ENCODE measurements around the gene TEP1. TPM values are rescaled to one million over a fixed set of nuclear protein-coding genes. Genes with fewer than 3 reads are reported as not detected.

Gene TEP1
- total and polyA plus RNA-seq, 2 of the 13 experiments (the other 11 are each of a cell fraction or from before 2014, with no cell fraction given) = 11.0 to 12.8 TPM

DNA sequence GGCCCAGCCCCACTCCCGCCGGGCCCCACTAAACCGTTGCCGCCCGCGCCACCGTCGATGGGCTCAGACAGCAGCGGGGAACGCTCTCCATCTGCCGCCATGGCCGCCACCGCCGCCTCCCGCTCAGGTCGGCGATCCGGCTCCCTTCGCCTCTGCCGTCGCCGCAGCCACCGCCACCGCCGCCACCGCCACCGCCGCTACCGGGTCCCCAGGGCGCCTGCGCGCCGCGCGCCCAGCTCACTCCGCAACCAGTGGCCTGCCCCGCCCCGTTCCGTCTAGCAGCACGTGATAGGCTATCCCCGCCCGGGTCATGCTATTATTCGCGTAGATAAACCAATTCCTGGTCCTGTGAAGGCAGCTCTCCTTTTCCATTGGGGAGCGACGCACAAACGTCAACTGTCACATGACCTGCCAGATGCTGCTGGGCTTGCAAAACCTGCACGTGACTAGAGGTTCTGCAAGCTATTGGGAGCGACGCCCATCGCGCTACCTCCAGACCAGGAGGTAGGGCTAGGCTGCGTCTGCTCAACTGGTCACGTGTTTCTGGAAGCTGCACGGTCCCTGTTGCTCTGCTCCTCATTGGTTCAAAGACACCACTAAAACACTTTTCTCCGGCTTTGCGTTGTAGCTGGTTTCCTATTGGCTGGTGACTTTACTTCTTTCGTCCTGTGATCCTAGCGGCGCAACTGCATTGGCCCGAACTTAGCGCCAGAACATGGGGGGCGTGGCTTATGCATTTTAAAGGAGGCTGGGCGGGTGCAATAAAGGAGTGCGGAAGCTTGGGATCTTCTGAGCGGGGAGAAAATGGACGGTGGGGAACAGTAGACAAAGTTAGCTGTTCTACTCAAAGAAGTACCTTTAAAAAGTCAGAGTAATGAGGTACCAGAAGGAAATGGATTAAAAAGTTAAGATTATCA lies 48.2 kb upstream of the TEP1 start, which contains the start of gene PIP4P1 (continued):
- TF ChIP-seq, protein P1, sequence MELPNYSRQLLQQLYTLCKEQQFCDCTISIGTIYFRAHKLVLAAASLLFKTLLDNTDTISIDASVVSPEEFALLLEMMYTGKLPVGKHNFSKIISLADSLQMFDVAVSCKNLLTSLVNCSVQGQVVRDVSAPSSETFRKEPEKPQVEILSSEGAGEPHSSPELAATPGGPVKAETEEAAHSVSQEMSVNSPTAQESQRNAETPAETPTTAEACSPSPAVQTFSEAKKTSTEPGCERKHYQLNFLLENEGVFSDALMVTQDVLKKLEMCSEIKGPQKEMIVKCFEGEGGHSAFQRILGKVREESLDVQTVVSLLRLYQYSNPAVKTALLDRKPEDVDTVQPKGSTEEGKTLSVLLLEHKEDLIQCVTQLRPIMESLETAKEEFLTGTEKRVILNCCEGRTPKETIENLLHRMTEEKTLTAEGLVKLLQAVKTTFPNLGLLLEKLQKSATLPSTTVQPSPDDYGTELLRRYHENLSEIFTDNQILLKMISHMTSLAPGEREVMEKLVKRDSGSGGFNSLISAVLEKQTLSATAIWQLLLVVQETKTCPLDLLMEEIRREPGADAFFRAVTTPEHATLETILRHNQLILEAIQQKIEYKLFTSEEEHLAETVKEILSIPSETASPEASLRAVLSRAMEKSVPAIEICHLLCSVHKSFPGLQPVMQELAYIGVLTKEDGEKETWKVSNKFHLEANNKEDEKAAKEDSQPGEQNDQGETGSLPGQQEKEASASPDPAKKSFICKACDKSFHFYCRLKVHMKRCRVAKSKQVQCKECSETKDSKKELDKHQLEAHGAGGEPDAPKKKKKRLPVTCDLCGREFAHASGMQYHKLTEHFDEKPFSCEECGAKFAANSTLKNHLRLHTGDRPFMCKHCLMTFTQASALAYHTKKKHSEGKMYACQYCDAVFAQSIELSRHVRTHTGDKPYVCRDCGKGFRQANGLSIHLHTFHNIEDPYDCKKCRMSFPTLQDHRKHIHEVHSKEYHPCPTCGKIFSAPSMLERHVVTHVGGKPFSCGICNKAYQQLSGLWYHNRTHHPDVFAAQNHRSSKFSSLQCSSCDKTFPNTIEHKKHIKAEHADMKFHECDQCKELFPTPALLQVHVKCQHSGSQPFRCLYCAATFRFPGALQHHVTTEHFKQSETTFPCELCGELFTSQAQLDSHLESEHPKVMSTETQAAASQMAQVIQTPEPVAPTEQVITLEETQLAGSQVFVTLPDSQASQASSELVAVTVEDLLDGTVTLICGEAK (IDR thresholded peaks at IDR 0.05) = no peak
- TF ChIP-seq, protein P1 (CRISPR knock-in tag; IDR thresholded peaks at IDR 0.05) = peak; percentile 70; the same call in 1 of the 2 replicates
- TF ChIP-seq, protein P2, sequence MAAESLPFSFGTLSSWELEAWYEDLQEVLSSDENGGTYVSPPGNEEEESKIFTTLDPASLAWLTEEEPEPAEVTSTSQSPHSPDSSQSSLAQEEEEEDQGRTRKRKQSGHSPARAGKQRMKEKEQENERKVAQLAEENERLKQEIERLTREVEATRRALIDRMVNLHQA (CRISPR knock-in tag; IDR thresholded peaks at IDR 0.05) = no peak
- TF ChIP-seq, protein P3, sequence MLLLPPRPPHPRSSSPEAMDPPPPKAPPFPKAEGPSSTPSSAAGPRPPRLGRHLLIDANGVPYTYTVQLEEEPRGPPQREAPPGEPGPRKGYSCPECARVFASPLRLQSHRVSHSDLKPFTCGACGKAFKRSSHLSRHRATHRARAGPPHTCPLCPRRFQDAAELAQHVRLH (CRISPR knock-in tag; IDR thresholded peaks at IDR 0.05; ENCODE audit: borderline replicate concordance, low read depth) = peak; percentile 96; the same call in 1 of the 2 replicates
- TF ChIP-seq, protein P4, sequence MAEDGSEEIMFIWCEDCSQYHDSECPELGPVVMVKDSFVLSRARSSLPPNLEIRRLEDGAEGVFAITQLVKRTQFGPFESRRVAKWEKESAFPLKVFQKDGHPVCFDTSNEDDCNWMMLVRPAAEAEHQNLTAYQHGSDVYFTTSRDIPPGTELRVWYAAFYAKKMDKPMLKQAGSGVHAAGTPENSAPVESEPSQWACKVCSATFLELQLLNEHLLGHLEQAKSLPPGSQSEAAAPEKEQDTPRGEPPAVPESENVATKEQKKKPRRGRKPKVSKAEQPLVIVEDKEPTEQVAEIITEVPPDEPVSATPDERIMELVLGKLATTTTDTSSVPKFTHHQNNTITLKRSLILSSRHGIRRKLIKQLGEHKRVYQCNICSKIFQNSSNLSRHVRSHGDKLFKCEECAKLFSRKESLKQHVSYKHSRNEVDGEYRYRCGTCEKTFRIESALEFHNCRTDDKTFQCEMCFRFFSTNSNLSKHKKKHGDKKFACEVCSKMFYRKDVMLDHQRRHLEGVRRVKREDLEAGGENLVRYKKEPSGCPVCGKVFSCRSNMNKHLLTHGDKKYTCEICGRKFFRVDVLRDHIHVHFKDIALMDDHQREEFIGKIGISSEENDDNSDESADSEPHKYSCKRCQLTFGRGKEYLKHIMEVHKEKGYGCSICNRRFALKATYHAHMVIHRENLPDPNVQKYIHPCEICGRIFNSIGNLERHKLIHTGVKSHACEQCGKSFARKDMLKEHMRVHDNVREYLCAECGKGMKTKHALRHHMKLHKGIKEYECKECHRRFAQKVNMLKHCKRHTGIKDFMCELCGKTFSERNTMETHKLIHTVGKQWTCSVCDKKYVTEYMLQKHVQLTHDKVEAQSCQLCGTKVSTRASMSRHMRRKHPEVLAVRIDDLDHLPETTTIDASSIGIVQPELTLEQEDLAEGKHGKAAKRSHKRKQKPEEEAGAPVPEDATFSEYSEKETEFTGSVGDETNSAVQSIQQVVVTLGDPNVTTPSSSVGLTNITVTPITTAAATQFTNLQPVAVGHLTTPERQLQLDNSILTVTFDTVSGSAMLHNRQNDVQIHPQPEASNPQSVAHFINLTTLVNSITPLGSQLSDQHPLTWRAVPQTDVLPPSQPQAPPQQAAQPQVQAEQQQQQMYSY (CRISPR knock-in tag; IDR thresholded peaks at IDR 0.05) = peak; percentile 49; the same call in 1 of the 2 replicates
- TF ChIP-seq ZNF660 (CRISPR knock-in tag; IDR thresholded peaks at IDR 0.05; ENCODE audit: borderline replicate concordance, low read depth) (no peak), ZSCAN31 (CRISPR knock-in tag; IDR thresholded peaks at IDR 0.05; ENCODE audit: low read depth) (peak; percentile 85; the same call in 1 of the 2 replicates), HDAC2 (CRISPR knock-in tag; IDR thresholded peaks at IDR 0.05) (peak; percentile 93), ZNF850 (CRISPR knock-in tag; conservative IDR thresholded peaks at IDR 0.05) (no peak)
- TF ChIP-seq, protein P5, sequence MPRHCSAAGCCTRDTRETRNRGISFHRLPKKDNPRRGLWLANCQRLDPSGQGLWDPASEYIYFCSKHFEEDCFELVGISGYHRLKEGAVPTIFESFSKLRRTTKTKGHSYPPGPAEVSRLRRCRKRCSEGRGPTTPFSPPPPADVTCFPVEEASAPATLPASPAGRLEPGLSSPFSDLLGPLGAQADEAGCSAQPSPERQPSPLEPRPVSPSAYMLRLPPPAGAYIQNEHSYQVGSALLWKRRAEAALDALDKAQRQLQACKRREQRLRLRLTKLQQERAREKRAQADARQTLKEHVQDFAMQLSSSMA (CRISPR knock-in tag; IDR thresholded peaks at IDR 0.05) = peak; percentile 90; the same call in 1 of the 2 replicates
- TF ChIP-seq, protein P6, sequence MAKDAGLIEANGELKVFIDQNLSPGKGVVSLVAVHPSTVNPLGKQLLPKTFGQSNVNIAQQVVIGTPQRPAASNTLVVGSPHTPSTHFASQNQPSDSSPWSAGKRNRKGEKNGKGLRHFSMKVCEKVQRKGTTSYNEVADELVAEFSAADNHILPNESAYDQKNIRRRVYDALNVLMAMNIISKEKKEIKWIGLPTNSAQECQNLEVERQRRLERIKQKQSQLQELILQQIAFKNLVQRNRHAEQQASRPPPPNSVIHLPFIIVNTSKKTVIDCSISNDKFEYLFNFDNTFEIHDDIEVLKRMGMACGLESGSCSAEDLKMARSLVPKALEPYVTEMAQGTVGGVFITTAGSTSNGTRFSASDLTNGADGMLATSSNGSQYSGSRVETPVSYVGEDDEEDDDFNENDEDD (CRISPR knock-in tag; IDR thresholded peaks at IDR 0.05; ENCODE audit: borderline replicate concordance) = peak; percentile 97
